HCT116 (cell line): Measurements from ENCODE around the gene NPB. TPM values are rescaled to one million over a fixed set of nuclear protein-coding genes. Genes with fewer than 3 reads are reported as not detected.

Source experiments
- ATAC-seq: fragments of 200-7000 bp; cut with Tn5 transposase; 2 replicates; pipeline ENCODE4 v1.9.1; 2020; ENCODE audit warnings: mild to moderate bottlenecking, moderate library complexity
- BruUV-seq: library from RNA; stranded (reverse); fragments of 400-500 nt; replicated peaks from 2 replicates; lab custom pipeline; 2021; lab: Mats Ljungman, UMichigan
- CTCF ChIA-PET: fragments of 300-600 bp; sonication (Branson Sonifier 250); formaldehyde crosslinking; loops from one replicate; lab custom pipeline; 2021; ENCODE audit warnings: antibody characterized with exemption; lab: Charles Lee
- POLR2A ChIA-PET: fragments of 300-600, 350-600 bp; sonication (Branson Sonifier 250); formaldehyde crosslinking; loops from one replicate; lab custom pipeline; 2021; ENCODE audit warnings: antibody characterized with exemption; lab: Charles Lee
- RAD21 ChIA-PET, 2 experiments: fragments of 300-600 bp; sonication (Branson Sonifier 250); formaldehyde crosslinking; loops; one replicate each; lab custom pipeline; 2023; ENCODE audit warnings: low total read pairs in 2 of 2; ENCODE audit not compliant: uncharacterized antibody in 2 of 2, unreplicated experiment in 2 of 2, low non-redundant PET in 1 of 2; lab: Charles Lee
- DNase-seq: peaks from one replicate; pipeline ENCODE4 v3.0.0-alpha.2; 2010; ENCODE audit warnings: low read depth, low spot score
- H2AFZ ChIP-seq: fragments of 200-600 bp; shearing (Covaris generic), sonication (generic); 2 replicates; pipeline ENCODE4 v1.6.1; 2017; ENCODE audit warnings: low read depth, mixed run types, mixed read lengths, antibody characterized with exemption, low read length; ENCODE audit not compliant: poor library complexity, severe bottlenecking
- H3K27ac ChIP-seq: 2 replicates; pipeline ENCODE4 v1.5.1; 2012; ENCODE audit warnings: low read depth, low read length
- H3K27me3 ChIP-seq: fragments of 200-600 bp; sonication (generic); 2 replicates; pipeline ENCODE4 v1.6.1; 2016; ENCODE audit warnings: mixed run types, low read length, mixed read lengths; ENCODE audit not compliant: insufficient read depth
- H3K36me3 ChIP-seq, 2 experiments: fragments of 200-500 bp in 1 of 2; fragments of 200-600 bp in 1 of 2; sonication (Bioruptor generic) in 1 of 2; sonication (generic) in 1 of 2; 2 replicates each; pipeline versions ENCODE4 v1.5.1 to v1.6.1; 2014 to 2016; ENCODE audit warnings: low read length in 2 of 2, inconsistent platforms in 1 of 2, mixed read lengths in 1 of 2, mixed run types in 1 of 2; ENCODE audit not compliant: insufficient read depth in 2 of 2, control insufficient read depth in 1 of 2
- H3K4me1 ChIP-seq, 2 experiments: fragments of 200-600 bp in 1 of 2; sonication (generic) in 1 of 2; 2 replicates each; pipeline versions ENCODE4 v1.5.1 to v1.6.1; 2012 to 2017; ENCODE audit warnings: low read length in 2 of 2, inconsistent platforms in 1 of 2, mild to moderate bottlenecking in 1 of 2, mixed read lengths in 1 of 2, mixed run types in 1 of 2, moderate library complexity in 1 of 2; ENCODE audit not compliant: insufficient read depth in 2 of 2, control insufficient read depth in 1 of 2
- H3K4me2 ChIP-seq: fragments of 200-600 bp; sonication (generic); 2 replicates; pipeline ENCODE4 v1.6.1; 2017; ENCODE audit warnings: mixed run types, low read length, mixed read lengths
- H3K4me3 ChIP-seq, 2 experiments: fragments of 200-600 bp in 1 of 2; sonication (generic) in 1 of 2; replicated peaks in 1 of 2; 2 replicates each; pipeline ENCODE4 v1.5.1; 2011 to 2016; ENCODE audit warnings: low read length in 2 of 2, control low read depth in 1 of 2, low read depth in 1 of 2, mild to moderate bottlenecking in 1 of 2, mixed read lengths in 1 of 2, mixed run types in 1 of 2
- H3K79me2 ChIP-seq: fragments of 200-600 bp; sonication (generic); 2 replicates; pipeline ENCODE4 v1.6.1; 2017; ENCODE audit warnings: mild to moderate bottlenecking, mixed run types, low read length, moderate library complexity, mixed read lengths; ENCODE audit not compliant: insufficient read depth
- H3K9ac ChIP-seq: fragments of 200-600 bp; sonication (generic); 2 replicates; pipeline ENCODE4 v1.6.1; 2016; ENCODE audit warnings: low read length, mixed read lengths
- H3K9me2 ChIP-seq: fragments of 200-600 bp; sonication (generic), shearing (Covaris generic); 2 replicates; pipeline ENCODE4 v1.6.1; 2017; ENCODE audit warnings: mixed run types, mild to moderate bottlenecking, moderate library complexity; ENCODE audit not compliant: insufficient read depth
- H3K9me3 ChIP-seq, 2 experiments: fragments of 200-500 bp in 1 of 2; fragments of 200-600 bp in 1 of 2; sonication (Bioruptor generic) in 1 of 2; sonication (generic) in 1 of 2; 2 replicates each; pipeline ENCODE4 v1.6.1; 2014 to 2017; ENCODE audit warnings: low read length in 2 of 2, mixed read lengths in 2 of 2, inconsistent platforms in 1 of 2, low read depth in 1 of 2, mild to moderate bottlenecking in 1 of 2, mixed run types in 1 of 2, moderate library complexity in 1 of 2; ENCODE audit not compliant: control insufficient read depth in 1 of 2, insufficient read depth in 1 of 2
- H4K20me1 ChIP-seq: fragments of 200-600 bp; sonication (generic), shearing (Covaris generic); 2 replicates; pipeline ENCODE4 v1.6.1; 2017; ENCODE audit warnings: mixed run types, mild to moderate bottlenecking, moderate library complexity; ENCODE audit not compliant: insufficient read depth
- EZH2 ChIP-seq: fragments of 200-600 bp; sonication (generic); IDR thresholded peaks from 2 replicates; pipeline ENCODE4 v1.6.1; 2017; ENCODE audit warnings: antibody characterized with exemption, mixed run types
- POLR2A ChIP-seq: IDR thresholded peaks from 2 replicates; pipeline ENCODE4 v1.7.0; 2011; ENCODE audit warnings: borderline replicate concordance; ENCODE audit not compliant: insufficient read depth, insufficient read length; ENCODE audit errors: extremely low read depth
- POLR2AphosphoS5 ChIP-seq: IDR thresholded peaks from 2 replicates; pipeline ENCODE4 v1.6.1; 2011; ENCODE audit warnings: mild to moderate bottlenecking, low read depth, low read length, moderate library complexity
- TCF7L2 ChIP-seq: IDR thresholded peaks from 2 replicates; pipeline ENCODE4 v1.7.0; 2011; ENCODE audit warnings: borderline replicate concordance, inconsistent platforms; ENCODE audit not compliant: insufficient read depth, insufficient read length; ENCODE audit errors: extremely low read depth
- ZNF274 ChIP-seq: fragments of 200-500 bp; sonication (Bioruptor generic); IDR thresholded peaks from 2 replicates; pipeline ENCODE4 v1.6.1; 2014; ENCODE audit warnings: mild to moderate bottlenecking, low read depth, low read length, inconsistent platforms
- intact Hi-C: fragments of 100-400 bp; cut with micrococcal nuclease; formaldehyde crosslinking; loops from 2 replicates; pipeline ENCODE4 v1.10.0; 2022
- total RNA-seq: library from RNA; stranded (reverse); gene quantifications from one replicate; pipeline ENCODE4 v1.2.1, GENCODE V29; 2021; ENCODE audit not compliant: unreplicated experiment

The NPB gene
- total RNA-seq, 1 experiment from 2014 or later: 1.2 TPM

DNA sequence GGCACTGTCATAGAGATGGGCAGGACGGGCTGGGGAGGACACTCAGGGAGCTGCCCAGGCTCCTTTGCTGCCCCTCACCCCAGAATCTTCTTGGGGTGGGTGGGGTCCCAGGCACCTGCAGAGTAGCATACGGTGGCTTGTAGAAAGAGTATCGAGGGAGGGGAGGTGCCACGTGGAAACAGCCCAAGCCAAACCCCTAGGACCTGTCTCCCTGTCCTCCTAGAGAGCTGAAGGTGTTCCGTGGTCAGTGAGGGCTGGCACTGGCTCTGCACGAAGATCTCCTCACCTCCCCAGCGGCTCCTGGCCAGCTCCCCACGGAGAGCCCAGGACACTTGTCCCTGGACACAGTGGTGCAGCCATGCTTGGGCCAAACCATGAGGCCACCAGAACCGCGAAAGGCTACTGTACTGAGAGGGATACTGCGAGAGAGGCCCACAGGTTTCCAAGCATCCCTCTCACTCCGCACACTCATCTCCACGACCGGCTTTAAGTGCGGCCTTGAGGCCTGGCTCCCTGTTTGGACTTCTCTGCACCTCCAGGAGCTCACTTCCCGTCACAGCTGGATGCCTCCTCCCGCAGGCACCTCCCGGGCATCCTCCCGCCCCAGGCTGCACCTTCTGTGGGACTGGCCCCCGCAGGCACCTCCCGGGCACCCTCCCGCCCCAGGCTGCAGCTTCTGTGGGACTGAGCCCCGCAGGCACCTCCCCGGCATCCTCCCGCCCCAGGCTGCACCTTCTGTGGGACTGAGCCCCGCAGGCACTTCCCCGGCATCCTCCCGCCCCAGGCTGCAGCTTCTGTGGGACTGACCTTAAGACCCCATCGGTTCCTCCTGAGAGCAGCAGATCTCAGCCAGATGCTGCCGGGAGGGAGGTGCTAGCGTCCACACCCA lies 27.5 kb downstream of the NPB start:
- ChIA-PET POLR2A (interaction anchor here (1.1 to 4.6 kb wide), 4 partner anchors 7 to 93 kb away, joined by 3 to 18 read pairs (median 5); partner anchors contain the start of genes CENPX, LRRC45 and PYCR1), CTCF (interaction anchor here (1.5 kb wide), 1 partner anchor 93 kb away, joined by 4 read pairs; the partner anchor contains the start of genes CENPX and LRRC45), RAD21 (no interaction called here)
- Histone ChIP-seq H3K9ac (peak overlapping the region; percentile 83), H2AFZ (no peak overlapping the region), H3K27me3 (no peaks in the 10 kb centered on the region), H3K9me2 (no peaks in the 10 kb centered on the region), H4K20me1 (no peaks in the 10 kb centered on the region), H3K4me2 (peak overlapping the region; percentile 95), H3K4me3 (peak overlapping the region; percentile 77 to 93), H3K4me1 (peaks cover 28 to 68% of the 10 kb centered on the region in 2 experiments), H3K79me2 (peaks cover 32% of the 10 kb centered on the region), H3K36me3 (peaks cover 4 to 19% of the 10 kb centered on the region in 2 experiments; a peak in 1 of 4 replicates), H3K9me3 (no peaks in the 10 kb centered on the region), H3K27ac (peak overlapping the region; percentile 97; the same call in 1 of the 2 replicates)
- DNase-seq: no peak
- ATAC-seq: no peak
- BruUV-seq: TSS peak; percentile 29
- peak; percentile 13; the same call in 1 of the 2 replicates for TF ChIP-seq POLR2AphosphoS5
- TF ChIP-seq ZNF274: no peak
- intact Hi-C loops: loop anchor here (5.0 kb wide), 1 partner anchor 57 kb away; the partner anchor contains the start of gene ARHGDIA

DNA sequence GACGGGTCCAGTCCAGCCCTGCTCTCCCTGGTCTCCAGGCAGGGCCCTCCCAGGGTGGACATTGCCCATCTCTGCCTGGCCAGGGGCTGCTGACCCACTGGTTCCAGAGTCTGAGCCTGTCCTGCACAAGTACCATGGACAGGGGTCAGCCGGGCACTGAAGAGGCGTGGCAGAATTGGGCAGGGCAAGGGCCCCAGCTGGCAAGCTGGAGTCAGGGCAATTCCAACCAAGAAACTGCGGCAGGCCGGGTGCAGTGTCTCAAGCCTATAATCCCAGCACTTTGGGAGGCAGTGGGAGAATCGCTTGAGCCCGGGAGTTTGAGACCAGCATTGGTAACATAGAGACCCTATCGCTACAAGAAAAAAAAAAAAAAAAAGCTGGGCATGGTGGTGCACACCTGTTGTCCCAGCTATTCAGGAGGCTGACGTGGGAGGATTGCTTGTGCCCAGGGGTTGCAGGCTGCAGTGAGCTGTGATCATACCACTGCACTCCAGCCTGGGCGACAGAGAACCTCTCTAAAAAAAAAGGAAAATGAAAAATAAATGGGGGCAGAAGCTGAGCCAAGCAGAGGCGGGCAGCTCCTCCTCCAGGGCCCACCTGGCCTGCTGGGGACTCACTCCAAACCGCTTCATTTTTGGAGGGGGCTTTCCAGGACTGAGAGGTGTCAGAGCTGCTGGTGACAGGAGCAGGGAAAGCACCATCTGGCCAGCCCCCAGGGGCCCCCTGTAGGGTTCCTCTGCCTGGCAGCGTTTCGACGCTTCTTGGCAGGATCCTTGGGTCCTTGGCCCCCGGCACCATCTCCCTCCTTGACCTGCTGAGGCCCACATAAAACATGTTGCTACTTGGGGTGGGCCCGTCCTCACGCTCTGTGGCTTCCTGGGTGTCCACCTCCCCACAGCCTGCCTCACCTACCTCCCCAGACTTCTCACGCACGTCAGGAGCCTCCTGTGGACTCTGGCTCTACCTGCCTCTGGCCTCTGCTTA lies 28.4 kb downstream of the NPB start:
- no peak overlapping the region for H3K4me2 ChIP-seq
- no peak overlapping the region for H3K9ac ChIP-seq
- intact Hi-C loops: no loop called here
- H3K27me3 ChIP-seq: no peaks in the 10 kb centered on the region
- H3K36me3 ChIP-seq: peaks cover 6 to 28% of the 10 kb centered on the region in 2 experiments; a peak in 2 of 4 replicates
- no peaks in the 10 kb centered on the region for H3K9me2 ChIP-seq
- no peaks in the 10 kb centered on the region for H3K9me3 ChIP-seq
- RAD21 ChIA-PET: no interaction called here
- no peak for ATAC-seq
- peak; percentile 32 for TF ChIP-seq POLR2A
- no peak for TF ChIP-seq TCF7L2
- TF ChIP-seq EZH2: no peak
- H3K27ac ChIP-seq: no peak overlapping the region; the same call in 1 of the 2 replicates
- POLR2A ChIA-PET: interaction anchor here (1.2 kb wide), 1 partner anchor 92 kb away, joined by 4 read pairs; the partner anchor contains the start of genes CENPX and LRRC45
- H2AFZ ChIP-seq: no peak overlapping the region
- H3K79me2 ChIP-seq: peaks cover 27% of the 10 kb centered on the region
- CTCF ChIA-PET: interaction anchor here (1.0 to 1.5 kb wide), 2 partner anchors 29 to 92 kb away, joined by 4 read pairs; partner anchors contain the start of genes CENPX and LRRC45
- H4K20me1 ChIP-seq: no peaks in the 10 kb centered on the region
- H3K4me3 ChIP-seq: no peak overlapping the region
- no TSS peak for BruUV-seq
- H3K4me1 ChIP-seq: peaks cover 22 to 61% of the 10 kb centered on the region in 2 experiments
- no peak for DNase-seq
